ENCODE data around the gene STAP2.

The STAP2 gene

GRCh38 chr19:4369888-4370260 is 31.2 kb upstream of the STAP2 start:
- no peaks in the 10 kb centered on the region for H3K27me3 ChIP-seq (ENCODE audit: control insufficient read depth in 1 of 2, insufficient read depth in 2 of 2, low read length in 2 of 2)
- peaks cover 12 to 46% of the 10 kb centered on the region in 2 donors for H3K36me3 ChIP-seq (ENCODE audit: control insufficient read depth in 1 of 2, insufficient read depth in 2 of 2, low read length in 2 of 2)
- peaks cover 54 to 59% of the 10 kb centered on the region in 2 donors for H3K4me1 ChIP-seq (ENCODE audit: control insufficient read depth in 1 of 2, insufficient read depth in 2 of 2, low read length in 2 of 2)
- H3K4me3 ChIP-seq (ENCODE audit: low read depth in 1 of 2, low read length in 2 of 2) = peak overlapping the region; percentile 58 to 61
- H3K9ac ChIP-seq (ENCODE audit: low read depth in 1 of 2, low read length in 2 of 2) = peak overlapping the region; percentile 56 to 66
- H3K27ac ChIP-seq (ENCODE audit: low read depth, low read length) = peak overlapping the region; percentile 54
- no peaks in the 10 kb centered on the region for H3K9me3 ChIP-seq (ENCODE audit: control insufficient read depth in 1 of 2, low read length in 2 of 2)

GRCh38 chr19:4369109-4369887 is 30.7 kb upstream of the STAP2 start:
- H3K27ac ChIP-seq (ENCODE audit: low read depth, low read length) = peak overlapping the region; percentile 54
- H3K36me3 ChIP-seq (ENCODE audit: control insufficient read depth in 1 of 2, insufficient read depth in 2 of 2, low read length in 2 of 2) = peaks cover 12 to 47% of the 10 kb centered on the region in 2 donors
- H3K4me1 ChIP-seq (ENCODE audit: control insufficient read depth in 1 of 2, insufficient read depth in 2 of 2, low read length in 2 of 2) = peaks cover 49 to 53% of the 10 kb centered on the region in 2 donors
- no peaks in the 10 kb centered on the region for H3K27me3 ChIP-seq (ENCODE audit: control insufficient read depth in 1 of 2, insufficient read depth in 2 of 2, low read length in 2 of 2)
- H3K4me3 ChIP-seq (ENCODE audit: low read depth in 1 of 2, low read length in 2 of 2) = peak overlapping the region; percentile 58 to 61
- no peaks in the 10 kb centered on the region for H3K9me3 ChIP-seq (ENCODE audit: control insufficient read depth in 1 of 2, low read length in 2 of 2)
- H3K9ac ChIP-seq (ENCODE audit: low read depth in 1 of 2, low read length in 2 of 2) = peak overlapping the region; percentile 56 to 66

- Histone ChIP-seq H3K4me1 (ENCODE audit: control insufficient read depth in 1 of 2, insufficient read depth in 2 of 2, low read length in 2 of 2) (peaks cover 40 to 43% of the 10 kb centered on the region in 2 donors), H3K27ac (ENCODE audit: low read depth, low read length) (no peak overlapping the region), H3K27me3 (ENCODE audit: control insufficient read depth in 1 of 2, insufficient read depth in 2 of 2, low read length in 2 of 2) (no peaks in the 10 kb centered on the region), H3K4me3 (ENCODE audit: low read depth in 1 of 2, low read length in 2 of 2) (no peak overlapping the region), H3K9me3 (ENCODE audit: control insufficient read depth in 1 of 2, low read length in 2 of 2) (no peaks in the 10 kb centered on the region), H3K9ac (ENCODE audit: low read depth in 1 of 2, low read length in 2 of 2) (no peak overlapping the region), H3K36me3 (ENCODE audit: control insufficient read depth in 1 of 2, insufficient read depth in 2 of 2, low read length in 2 of 2) (peaks cover 22 to 57% of the 10 kb centered on the region in 2 donors)
Observed at GRCh38 chr19:4368128-4368820, 29.6 kb upstream of the STAP2 start.

- Histone ChIP-seq H3K4me3 (ENCODE audit: low read depth in 1 of 2, low read length in 2 of 2) (no peak overlapping the region), H3K27ac (ENCODE audit: low read depth, low read length) (no peak overlapping the region), H3K9ac (ENCODE audit: low read depth in 1 of 2, low read length in 2 of 2) (no peak overlapping the region), H3K36me3 (ENCODE audit: control insufficient read depth in 1 of 2, insufficient read depth in 2 of 2, low read length in 2 of 2) (peaks cover 27 to 62% of the 10 kb centered on the region in 2 donors), H3K4me1 (ENCODE audit: control insufficient read depth in 1 of 2, insufficient read depth in 2 of 2, low read length in 2 of 2) (peaks cover 35 to 39% of the 10 kb centered on the region in 2 donors), H3K27me3 (ENCODE audit: control insufficient read depth in 1 of 2, insufficient read depth in 2 of 2, low read length in 2 of 2) (no peaks in the 10 kb centered on the region), H3K9me3 (ENCODE audit: control insufficient read depth in 1 of 2, low read length in 2 of 2) (no peaks in the 10 kb centered on the region)
Observed at GRCh38 chr19:4367781-4368127, 29.1 kb upstream of the STAP2 start.

- H3K4me3 ChIP-seq (ENCODE audit: low read depth in 1 of 2, low read length in 2 of 2) = no peak overlapping the region
- H3K9me3 ChIP-seq (ENCODE audit: control insufficient read depth in 1 of 2, low read length in 2 of 2) = no peaks in the 10 kb centered on the region
- H3K36me3 ChIP-seq (ENCODE audit: control insufficient read depth in 1 of 2, insufficient read depth in 2 of 2, low read length in 2 of 2) = peaks cover 31 to 62% of the 10 kb centered on the region in 2 donors
- peaks cover 33 to 35% of the 10 kb centered on the region in 2 donors for H3K4me1 ChIP-seq (ENCODE audit: control insufficient read depth in 1 of 2, insufficient read depth in 2 of 2, low read length in 2 of 2)
- H3K27me3 ChIP-seq (ENCODE audit: control insufficient read depth in 1 of 2, insufficient read depth in 2 of 2, low read length in 2 of 2) = no peaks in the 10 kb centered on the region
- H3K27ac ChIP-seq (ENCODE audit: low read depth, low read length) = no peak overlapping the region
- H3K9ac ChIP-seq (ENCODE audit: low read depth in 1 of 2, low read length in 2 of 2) = no peak overlapping the region
Observed at GRCh38 chr19:4367336-4367723, 28.7 kb upstream of the STAP2 start.

GRCh38 chr19:4366666-4367335 is 28.2 kb upstream of the STAP2 start:
- H3K9me3 ChIP-seq (ENCODE audit: control insufficient read depth in 1 of 2, low read length in 2 of 2) = no peaks in the 10 kb centered on the region
- H3K36me3 ChIP-seq (ENCODE audit: control insufficient read depth in 1 of 2, insufficient read depth in 2 of 2, low read length in 2 of 2) = peaks cover 36 to 62% of the 10 kb centered on the region in 2 donors
- H3K4me3 ChIP-seq (ENCODE audit: low read depth in 1 of 2, low read length in 2 of 2) = no peak overlapping the region
- no peaks in the 10 kb centered on the region for H3K27me3 ChIP-seq (ENCODE audit: control insufficient read depth in 1 of 2, insufficient read depth in 2 of 2, low read length in 2 of 2)
- H3K4me1 ChIP-seq (ENCODE audit: control insufficient read depth in 1 of 2, insufficient read depth in 2 of 2, low read length in 2 of 2) = peaks cover 33 to 35% of the 10 kb centered on the region in 2 donors
- no peak overlapping the region for H3K27ac ChIP-seq (ENCODE audit: low read depth, low read length)
- no peak overlapping the region for H3K9ac ChIP-seq (ENCODE audit: low read depth in 1 of 2, low read length in 2 of 2)

GRCh38 chr19:4365791-4366665 is 27.4 kb upstream of the STAP2 start:
- H3K9me3 ChIP-seq (ENCODE audit: control insufficient read depth in 1 of 2, low read length in 2 of 2) = no peaks in the 10 kb centered on the region
- H3K4me3 ChIP-seq (ENCODE audit: low read depth in 1 of 2, low read length in 2 of 2) = no peak overlapping the region
- peaks cover 27 to 33% of the 10 kb centered on the region in 2 donors for H3K4me1 ChIP-seq (ENCODE audit: control insufficient read depth in 1 of 2, insufficient read depth in 2 of 2, low read length in 2 of 2)
- H3K9ac ChIP-seq (ENCODE audit: low read depth in 1 of 2, low read length in 2 of 2) = no peak overlapping the region
- no peaks in the 10 kb centered on the region for H3K27me3 ChIP-seq (ENCODE audit: control insufficient read depth in 1 of 2, insufficient read depth in 2 of 2, low read length in 2 of 2)
- H3K36me3 ChIP-seq (ENCODE audit: control insufficient read depth in 1 of 2, insufficient read depth in 2 of 2, low read length in 2 of 2) = peaks cover 37 to 61% of the 10 kb centered on the region in 2 donors
- no peak overlapping the region for H3K27ac ChIP-seq (ENCODE audit: low read depth, low read length)

- no peak overlapping the region for H3K27ac ChIP-seq (ENCODE audit: low read depth, low read length)
- no peaks in the 10 kb centered on the region for H3K27me3 ChIP-seq (ENCODE audit: control insufficient read depth in 1 of 2, insufficient read depth in 2 of 2, low read length in 2 of 2)
- peaks cover 21 to 26% of the 10 kb centered on the region in 2 donors for H3K4me1 ChIP-seq (ENCODE audit: control insufficient read depth in 1 of 2, insufficient read depth in 2 of 2, low read length in 2 of 2)
- H3K9me3 ChIP-seq (ENCODE audit: control insufficient read depth in 1 of 2, low read length in 2 of 2) = no peaks in the 10 kb centered on the region
- no peak overlapping the region for H3K4me3 ChIP-seq (ENCODE audit: low read depth in 1 of 2, low read length in 2 of 2)
- H3K9ac ChIP-seq (ENCODE audit: low read depth in 1 of 2, low read length in 2 of 2) = no peak overlapping the region
- H3K36me3 ChIP-seq (ENCODE audit: control insufficient read depth in 1 of 2, insufficient read depth in 2 of 2, low read length in 2 of 2) = peaks cover 38 to 67% of the 10 kb centered on the region in 2 donors
Observed at GRCh38 chr19:4365341-4365740, 26.7 kb upstream of the STAP2 start.

- Histone ChIP-seq H3K9me3 (ENCODE audit: control insufficient read depth in 1 of 2, low read length in 2 of 2) (no peaks in the 10 kb centered on the region), H3K4me3 (ENCODE audit: low read depth in 1 of 2, low read length in 2 of 2) (no peak overlapping the region), H3K4me1 (ENCODE audit: control insufficient read depth in 1 of 2, insufficient read depth in 2 of 2, low read length in 2 of 2) (peaks cover 5 to 12% of the 10 kb centered on the region in 2 donors), H3K27ac (ENCODE audit: low read depth, low read length) (no peak overlapping the region), H3K36me3 (ENCODE audit: control insufficient read depth in 1 of 2, insufficient read depth in 2 of 2, low read length in 2 of 2) (peaks cover 46 to 83% of the 10 kb centered on the region in 2 donors), H3K9ac (ENCODE audit: low read depth in 1 of 2, low read length in 2 of 2) (no peak overlapping the region), H3K27me3 (ENCODE audit: control insufficient read depth in 1 of 2, insufficient read depth in 2 of 2, low read length in 2 of 2) (no peaks in the 10 kb centered on the region)
Observed at GRCh38 chr19:4363571-4364304, 25.1 kb upstream of the STAP2 start.

All from duodenal mucosa (tissue), 2 donors.